Breast epithelium (tissue), 3 donors: Measurements from ENCODE around the gene STARD10.

Experiments
- CTCF ChIP-seq, 3 donors: fragments of 450-650 bp; IDR thresholded peaks; one replicate each; pipeline ENCODE4 v1.5.1; 2016 to 2017; ENCODE audit warnings: antibody characterized with exemption in 3 of 3, mild to moderate bottlenecking in 3 of 3, moderate library complexity in 3 of 3
- POLR2A ChIP-seq: fragments of 450-650 bp; IDR thresholded peaks from one replicate; pipeline ENCODE4 v1.6.1; 2016; ENCODE audit warnings: antibody characterized with exemption, mild to moderate bottlenecking, moderate library complexity
- POLR2AphosphoS5 ChIP-seq, 3 donors: sonication (generic); formaldehyde crosslinking; IDR thresholded peaks; one replicate each; pipeline ENCODE4 v1.6.1; 2017; ENCODE audit warnings: antibody characterized with exemption in 3 of 3

- no peak for TF ChIP-seq CTCF (IDR thresholded peaks at IDR 0.05)
- TF ChIP-seq POLR2A, result no peak
- no peak for TF ChIP-seq POLR2AphosphoS5 (IDR thresholded peaks at IDR 0.05)
Observed at GRCh38 chr11:72720047-72720446, 73.8 kb downstream of the STARD10 start.
